ENCODE measurements around the gene BCL11B. TPM values are rescaled to one million over a fixed set of nuclear protein-coding genes. Genes with fewer than 3 reads are reported as not detected.

BCL11B gene
- total and polyA plus RNA-seq, 4 donors: 0.04 to 0.42 (median 0.16) TPM

DNA sequence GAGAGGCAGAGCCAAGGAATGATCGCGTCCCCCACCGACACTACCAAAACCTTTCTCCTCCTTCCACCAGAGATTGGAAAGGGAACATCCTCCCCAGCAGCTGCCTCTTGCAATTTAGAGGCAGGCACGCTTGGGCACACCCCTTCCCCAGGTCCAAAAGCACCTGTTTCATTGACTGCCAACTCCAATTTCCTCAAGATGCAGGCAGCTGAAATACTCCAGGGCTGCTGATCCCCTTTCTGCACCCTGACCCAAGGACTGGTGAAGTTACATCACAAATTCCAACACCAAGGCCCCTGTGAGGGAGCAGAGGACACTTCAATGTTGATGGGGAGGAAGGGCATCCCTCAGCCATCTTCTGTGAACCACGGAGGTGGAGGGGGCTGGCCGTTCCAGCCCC, 33.8 kb downstream of the BCL11B start:
- TF ChIP-seq JUND (IDR thresholded peaks at IDR 0.05): no peak
- TF ChIP-seq, protein P1, sequence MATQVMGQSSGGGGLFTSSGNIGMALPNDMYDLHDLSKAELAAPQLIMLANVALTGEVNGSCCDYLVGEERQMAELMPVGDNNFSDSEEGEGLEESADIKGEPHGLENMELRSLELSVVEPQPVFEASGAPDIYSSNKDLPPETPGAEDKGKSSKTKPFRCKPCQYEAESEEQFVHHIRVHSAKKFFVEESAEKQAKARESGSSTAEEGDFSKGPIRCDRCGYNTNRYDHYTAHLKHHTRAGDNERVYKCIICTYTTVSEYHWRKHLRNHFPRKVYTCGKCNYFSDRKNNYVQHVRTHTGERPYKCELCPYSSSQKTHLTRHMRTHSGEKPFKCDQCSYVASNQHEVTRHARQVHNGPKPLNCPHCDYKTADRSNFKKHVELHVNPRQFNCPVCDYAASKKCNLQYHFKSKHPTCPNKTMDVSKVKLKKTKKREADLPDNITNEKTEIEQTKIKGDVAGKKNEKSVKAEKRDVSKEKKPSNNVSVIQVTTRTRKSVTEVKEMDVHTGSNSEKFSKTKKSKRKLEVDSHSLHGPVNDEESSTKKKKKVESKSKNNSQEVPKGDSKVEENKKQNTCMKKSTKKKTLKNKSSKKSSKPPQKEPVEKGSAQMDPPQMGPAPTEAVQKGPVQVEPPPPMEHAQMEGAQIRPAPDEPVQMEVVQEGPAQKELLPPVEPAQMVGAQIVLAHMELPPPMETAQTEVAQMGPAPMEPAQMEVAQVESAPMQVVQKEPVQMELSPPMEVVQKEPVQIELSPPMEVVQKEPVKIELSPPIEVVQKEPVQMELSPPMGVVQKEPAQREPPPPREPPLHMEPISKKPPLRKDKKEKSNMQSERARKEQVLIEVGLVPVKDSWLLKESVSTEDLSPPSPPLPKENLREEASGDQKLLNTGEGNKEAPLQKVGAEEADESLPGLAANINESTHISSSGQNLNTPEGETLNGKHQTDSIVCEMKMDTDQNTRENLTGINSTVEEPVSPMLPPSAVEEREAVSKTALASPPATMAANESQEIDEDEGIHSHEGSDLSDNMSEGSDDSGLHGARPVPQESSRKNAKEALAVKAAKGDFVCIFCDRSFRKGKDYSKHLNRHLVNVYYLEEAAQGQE (IDR thresholded peaks at IDR 0.05): no peak
- no peak for DNase-seq (ENCODE audit: low spot score)
- H3K27ac ChIP-seq (ENCODE audit: low read depth in 1 of 2, low read length in 2 of 2): no peak overlapping the region
- no peak overlapping the region for H3K4me3 ChIP-seq (ENCODE audit: low read depth in 1 of 3, low read length in 3 of 3)
- H3K9me3 ChIP-seq (ENCODE audit: control insufficient read depth in 4 of 4, low read length in 3 of 4): peaks cover 13 to 26% (median 20%) of the 10 kb centered on the region in 4 donors
- no peaks in the 10 kb centered on the region for H3K36me3 ChIP-seq (ENCODE audit: control insufficient read depth in 4 of 4, insufficient read depth in 3 of 4, low read depth in 1 of 4, low read length in 3 of 4)
- WGBS: 82% methylated on average over 6 of the region's 6 CpGs
- no peak overlapping the region for H3K9ac ChIP-seq (ENCODE audit: low read depth in 1 of 2, low read length in 2 of 2)
- H3K27me3 ChIP-seq (ENCODE audit: control insufficient read depth in 4 of 4, insufficient read depth in 4 of 4, low read length in 3 of 4): peaks cover 0 to 8% (median 4%) of the 10 kb centered on the region in 4 donors
- H3K4me1 ChIP-seq (ENCODE audit: control insufficient read depth in 4 of 4, insufficient read depth in 4 of 4, low read length in 3 of 4): no peaks in the 10 kb centered on the region

- Histone ChIP-seq H3K36me3 (ENCODE audit: control insufficient read depth in 4 of 4, insufficient read depth in 3 of 4, low read depth in 1 of 4, low read length in 3 of 4) (no peaks in the 10 kb centered on the region), H3K9ac (ENCODE audit: low read depth in 1 of 2, low read length in 2 of 2) (no peak overlapping the region), H3K4me1 (ENCODE audit: control insufficient read depth in 4 of 4, insufficient read depth in 4 of 4, low read length in 3 of 4) (no peaks in the 10 kb centered on the region), H3K9me3 (ENCODE audit: control insufficient read depth in 4 of 4, low read length in 3 of 4) (peaks cover 13 to 26% (median 20%) of the 10 kb centered on the region in 4 donors), H3K4me3 (ENCODE audit: low read depth in 1 of 3, low read length in 3 of 3) (no peak overlapping the region), H3K27me3 (ENCODE audit: control insufficient read depth in 4 of 4, insufficient read depth in 4 of 4, low read length in 3 of 4) (peaks cover 0 to 8% (median 2%) of the 10 kb centered on the region in 4 donors), H3K27ac (ENCODE audit: low read depth in 1 of 2, low read length in 2 of 2) (no peak overlapping the region)
- no peak for DNase-seq (ENCODE audit: low spot score)
- 66% methylated on average over 7 of the region's 7 CpGs for WGBS
- TF ChIP-seq YY1 (IDR thresholded peaks at IDR 0.05): no peak
Observed at GRCh38 chr14:99237288-99237687, 34.7 kb downstream of the BCL11B start.

GRCh38 chr14:99236386-99237138, 35.4 kb downstream of the BCL11B start:
- Histone ChIP-seq H3K4me1 (ENCODE audit: control insufficient read depth in 4 of 4, insufficient read depth in 4 of 4, low read length in 3 of 4) (no peaks in the 10 kb centered on the region), H3K27me3 (ENCODE audit: control insufficient read depth in 4 of 4, insufficient read depth in 4 of 4, low read length in 3 of 4) (peaks cover 0 to 8% (median 4%) of the 10 kb centered on the region in 4 donors), H3K9me3 (ENCODE audit: control insufficient read depth in 4 of 4, low read length in 3 of 4) (peaks cover 13 to 26% (median 20%) of the 10 kb centered on the region in 4 donors), H3K36me3 (ENCODE audit: control insufficient read depth in 4 of 4, insufficient read depth in 3 of 4, low read depth in 1 of 4, low read length in 3 of 4) (no peaks in the 10 kb centered on the region), H3K9ac (ENCODE audit: low read depth in 1 of 2, low read length in 2 of 2) (no peak overlapping the region), H3K4me3 (ENCODE audit: low read depth in 1 of 3, low read length in 3 of 3) (no peak overlapping the region), H3K27ac (ENCODE audit: low read depth in 1 of 2, low read length in 2 of 2) (no peak overlapping the region)
- WGBS: 67% methylated on average over 9 of the region's 9 CpGs
- TF ChIP-seq RAD21 (IDR thresholded peaks at IDR 0.05) (no peak), SP1 (IDR thresholded peaks at IDR 0.05) (no peak), YY1 (IDR thresholded peaks at IDR 0.05) (no peak), TAF1 (conservative IDR thresholded peaks at IDR 0.05) (no peak), GABPA (IDR thresholded peaks at IDR 0.05 in 1 of 2, conservative IDR thresholded peaks at IDR 0.05 in 1 of 2) (no peak), HNF4A (conservative IDR thresholded peaks at IDR 0.05) (no peak)
- TF ChIP-seq, protein P1 (IDR thresholded peaks at IDR 0.05): no peak
- DNase-seq (ENCODE audit: low spot score): no peak

All from liver (tissue), 9 donors.